Lung microvascular endothelial cell (primary cell): ENCODE data around the gene REST. TPM values are rescaled to one million over a fixed set of nuclear protein-coding genes. Genes with fewer than 3 reads are reported as not detected.
"Not testable (repeated sequence)": the region's sequence is repeated elsewhere in the genome, so short reads cannot be mapped to it uniquely, and the experiment has no call there.

ENCODE experiments used
- DNase-seq, 2 donors: peaks; one replicate each; pipeline versions ENCODE4 v3.0.0 to v3.0.0-alpha.2; 2010; ENCODE audit warnings: low read depth in 2 of 2
- total RNA-seq: library from RNA; depleted of rRNA; stranded (reverse); fragments of >200 nt; gene quantifications from 2 replicates; pipeline ENCODE4 v1.2.1, GENCODE V29; 2014

REST gene
- total RNA-seq, 1 donor from 2014 or later = 25.0 TPM

DNA sequence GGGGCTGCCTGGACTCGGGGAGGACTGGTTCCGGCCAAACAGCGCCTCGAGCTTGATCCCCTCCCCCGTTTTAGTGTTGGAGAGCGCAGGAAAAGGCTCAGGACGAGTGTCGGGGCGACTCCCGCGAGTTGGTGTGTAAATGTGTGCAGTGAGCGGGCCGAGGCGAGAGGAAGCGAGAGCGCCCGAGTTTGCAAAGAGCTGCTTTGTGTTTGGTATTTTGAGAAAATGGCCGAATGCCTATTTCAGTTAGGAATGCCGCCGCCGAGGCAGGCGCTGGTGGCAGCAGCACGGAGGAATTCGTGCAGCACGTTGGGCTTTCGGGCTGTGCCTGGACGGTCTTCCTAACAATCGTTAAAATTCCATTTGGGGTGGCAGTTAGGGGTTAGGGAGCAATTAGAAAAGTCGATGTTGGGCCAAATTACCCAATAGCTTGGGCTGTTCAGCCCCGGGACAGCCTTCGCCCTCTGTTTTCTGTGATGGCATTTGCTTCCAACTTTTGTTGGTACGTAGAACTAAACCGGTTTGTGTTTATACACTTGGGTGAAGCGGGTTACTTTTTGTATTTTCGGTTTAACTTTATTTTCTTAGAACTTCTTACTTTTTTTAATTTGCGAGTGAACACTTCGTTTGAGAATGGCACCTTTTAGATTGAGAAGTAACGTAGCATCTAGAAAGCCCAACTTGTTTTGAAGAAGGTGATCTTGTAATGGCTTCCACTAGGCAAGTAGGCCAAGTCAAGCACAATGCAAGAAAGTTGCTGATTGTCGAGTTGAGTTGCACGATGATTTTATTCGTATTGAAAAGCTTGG is 1.6 kb downstream of the REST start:
- DNase-seq = peak; percentile 58 to 61

DNA sequence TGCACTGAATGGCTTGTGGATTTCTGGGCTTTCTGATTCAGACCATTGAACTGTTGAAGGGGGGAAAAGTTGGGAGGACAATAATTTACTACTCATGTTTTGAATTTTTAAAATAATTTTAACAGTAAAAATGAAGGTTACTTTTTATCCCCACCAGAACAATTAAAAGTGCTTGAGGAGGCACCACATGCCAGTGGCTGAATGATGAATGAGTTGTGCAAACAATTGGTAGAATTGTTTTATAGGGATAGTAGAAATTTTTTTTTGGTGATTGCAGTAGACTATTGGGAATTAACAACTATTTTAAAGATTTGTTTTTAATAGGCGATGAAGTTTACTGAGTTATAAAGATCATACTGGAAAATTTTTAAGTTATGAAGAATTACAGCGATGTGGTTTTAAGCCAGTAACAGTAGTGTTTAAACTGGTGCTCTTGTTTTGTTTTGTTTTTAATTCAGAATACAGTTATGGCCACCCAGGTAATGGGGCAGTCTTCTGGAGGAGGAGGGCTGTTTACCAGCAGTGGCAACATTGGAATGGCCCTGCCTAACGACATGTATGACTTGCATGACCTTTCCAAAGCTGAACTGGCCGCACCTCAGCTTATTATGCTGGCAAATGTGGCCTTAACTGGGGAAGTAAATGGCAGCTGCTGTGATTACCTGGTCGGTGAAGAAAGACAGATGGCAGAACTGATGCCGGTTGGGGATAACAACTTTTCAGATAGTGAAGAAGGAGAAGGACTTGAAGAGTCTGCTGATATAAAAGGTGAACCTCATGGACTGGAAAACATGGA is 2.7 kb downstream of the REST start:
- DNase-seq = no peak

DNA sequence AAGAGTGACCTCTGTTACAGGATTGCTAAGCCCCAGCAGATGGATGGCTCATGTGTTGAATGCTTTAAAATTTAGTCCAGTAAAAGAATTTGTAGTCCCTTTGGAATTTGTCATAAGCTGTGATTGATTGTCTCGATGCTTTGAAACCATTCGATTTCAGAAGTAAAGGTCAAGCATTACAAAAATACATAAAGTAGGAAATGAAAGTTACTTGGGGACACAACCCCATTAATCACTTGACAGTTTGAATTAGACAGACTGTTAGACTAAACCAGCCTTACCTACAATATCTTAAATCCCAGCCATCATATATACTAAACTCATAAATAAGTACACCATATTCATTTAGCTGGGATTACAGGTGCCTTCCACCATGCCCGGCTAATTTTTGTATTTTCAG is 6.6 kb downstream of the REST start:
- peak in 1 of 2 donors; percentile 8 for DNase-seq

DNA sequence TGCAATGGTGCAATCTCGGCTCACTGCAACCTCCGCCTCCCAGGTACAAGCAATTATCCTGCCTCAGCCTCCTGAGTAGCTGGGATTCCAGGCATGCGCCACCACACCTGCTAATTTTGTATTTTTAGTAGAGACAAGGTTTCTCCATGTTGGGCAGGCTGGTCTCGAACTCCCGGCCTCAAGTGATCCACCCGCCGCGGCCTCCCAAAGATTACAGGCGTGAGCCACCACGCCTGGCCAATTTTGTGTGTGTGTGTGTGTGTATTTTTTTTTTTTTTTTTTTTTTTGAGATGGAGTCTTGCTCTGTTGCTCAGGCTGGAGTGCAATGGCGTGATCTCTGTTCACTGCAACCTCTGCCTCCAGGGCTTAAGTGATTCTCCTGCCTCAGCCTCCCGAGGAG is 7.3 kb downstream of the REST start:
- not testable (repeated sequence) for DNase-seq

DNA sequence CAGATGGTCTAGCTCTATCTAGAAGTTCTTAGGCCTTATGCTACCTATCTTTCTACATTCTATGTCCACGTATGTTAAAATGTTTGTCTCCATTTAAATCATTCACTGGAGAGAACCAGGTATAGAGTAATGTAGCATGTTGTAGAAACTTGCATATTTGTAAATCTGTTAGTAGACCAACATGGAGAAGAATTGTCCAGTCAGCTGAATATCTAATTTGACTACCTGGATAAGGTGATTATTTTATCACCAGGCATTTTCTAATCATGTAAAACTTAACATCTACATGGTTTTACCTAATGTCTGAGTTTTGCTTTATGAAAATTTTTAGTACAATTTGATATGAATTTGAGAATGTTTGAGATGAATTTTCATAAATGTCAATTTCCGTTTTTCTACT is 19.5 kb downstream of the REST start:
- no peak for DNase-seq

DNA sequence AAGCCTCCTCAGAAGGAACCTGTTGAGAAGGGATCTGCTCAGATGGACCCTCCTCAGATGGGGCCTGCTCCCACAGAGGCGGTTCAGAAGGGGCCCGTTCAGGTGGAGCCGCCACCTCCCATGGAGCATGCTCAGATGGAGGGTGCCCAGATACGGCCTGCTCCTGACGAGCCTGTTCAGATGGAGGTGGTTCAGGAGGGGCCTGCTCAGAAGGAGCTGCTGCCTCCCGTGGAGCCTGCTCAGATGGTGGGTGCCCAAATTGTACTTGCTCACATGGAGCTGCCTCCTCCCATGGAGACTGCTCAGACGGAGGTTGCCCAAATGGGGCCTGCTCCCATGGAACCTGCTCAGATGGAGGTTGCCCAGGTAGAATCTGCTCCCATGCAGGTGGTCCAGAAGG is 22.9 kb downstream of the REST start:
- no peak for DNase-seq

DNA sequence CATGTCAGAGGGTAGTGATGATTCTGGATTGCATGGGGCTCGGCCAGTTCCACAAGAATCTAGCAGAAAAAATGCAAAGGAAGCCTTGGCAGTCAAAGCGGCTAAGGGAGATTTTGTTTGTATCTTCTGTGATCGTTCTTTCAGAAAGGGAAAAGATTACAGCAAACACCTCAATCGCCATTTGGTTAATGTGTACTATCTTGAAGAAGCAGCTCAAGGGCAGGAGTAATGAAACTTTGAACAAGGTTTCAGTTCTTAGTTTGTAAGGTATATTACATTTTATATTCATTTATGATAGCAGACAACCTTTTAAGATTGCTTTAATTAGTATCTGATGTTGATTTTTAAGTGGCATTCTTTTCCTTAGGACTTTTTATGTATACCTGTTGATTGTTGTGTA is 24.2 kb downstream of the REST start:
- DNase-seq = no peak

DNA sequence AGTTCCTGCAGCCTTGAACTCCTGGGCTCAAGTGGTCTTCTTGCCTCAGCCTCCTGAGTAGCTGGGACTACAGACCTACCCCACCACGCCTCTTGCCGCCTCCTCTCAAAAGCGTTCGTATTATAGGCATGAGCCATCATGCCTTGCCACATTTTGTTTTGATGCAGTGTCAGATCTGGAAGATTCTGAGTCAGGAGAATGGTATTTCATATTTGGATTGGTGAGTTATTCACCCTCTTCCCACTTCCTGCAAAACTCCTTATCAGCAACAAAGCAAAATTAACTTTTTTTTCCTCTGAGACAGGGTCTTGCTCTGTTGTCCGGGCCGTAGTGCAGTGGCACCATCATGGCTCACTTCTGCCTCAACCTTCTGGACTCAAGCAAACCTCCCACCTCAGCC is 29.6 kb downstream of the REST start:
- peak in 1 of 2 donors; percentile 76 for DNase-seq

DNA sequence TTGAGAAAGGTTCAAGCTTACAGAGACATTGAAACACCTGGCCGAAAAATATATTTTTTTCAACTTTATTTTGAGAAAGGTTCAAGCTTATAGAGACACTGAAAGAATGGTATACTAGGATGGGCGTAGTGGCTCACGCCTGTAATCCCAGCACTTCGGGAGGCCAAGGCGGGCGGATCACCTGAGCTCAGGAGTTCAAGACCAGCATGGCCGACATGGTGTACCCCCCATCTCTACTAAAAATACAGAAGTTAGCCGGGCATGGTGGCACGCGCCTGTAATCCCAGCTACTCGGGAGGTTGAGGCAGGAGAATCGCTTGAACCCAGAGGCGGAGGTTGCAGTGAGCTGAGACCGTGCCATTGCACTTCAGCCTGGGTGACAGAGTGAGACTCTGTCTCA is 32.1 kb downstream of the REST start:
- not testable (repeated sequence) for DNase-seq

DNA sequence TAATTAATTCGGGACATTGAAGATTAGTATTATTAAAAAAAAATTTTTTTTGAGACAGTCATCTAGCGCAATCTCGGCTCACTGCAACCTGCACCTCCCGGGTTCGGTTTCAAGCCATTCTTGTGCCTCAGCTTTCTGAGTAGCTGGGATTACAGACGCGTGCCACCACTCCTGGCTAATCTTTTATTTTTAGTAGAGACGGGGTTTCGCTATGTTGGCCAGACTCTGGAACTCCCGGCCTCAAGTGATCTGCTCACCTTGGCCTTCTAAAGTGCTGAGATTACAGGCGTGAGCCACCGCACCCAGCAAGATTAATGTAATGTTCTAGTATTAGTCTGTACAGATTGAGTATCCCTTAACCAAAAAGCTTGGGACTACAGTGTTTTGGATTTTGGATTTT is 32.7 kb downstream of the REST start:
- DNase-seq = no peak

DNA sequence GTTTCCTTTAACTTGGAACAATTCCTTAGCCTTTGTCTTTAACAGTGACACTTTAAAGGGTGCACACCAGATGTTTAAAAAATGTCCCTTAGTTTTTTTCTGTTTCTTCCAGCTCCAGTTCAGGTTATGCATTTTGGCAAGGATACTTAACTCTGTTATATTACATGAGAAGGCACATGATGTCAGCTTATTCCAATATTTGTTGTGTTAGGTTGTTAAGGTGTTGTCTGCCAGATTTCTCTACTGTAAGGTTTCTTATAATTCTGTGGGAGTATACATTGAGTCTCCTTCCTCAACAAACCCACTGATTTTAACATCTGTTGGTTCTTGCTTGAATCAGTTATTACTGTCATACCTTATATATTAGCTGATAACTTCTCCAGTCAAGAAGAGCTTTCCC is 33.3 kb downstream of the REST start:
- no peak for DNase-seq

DNA sequence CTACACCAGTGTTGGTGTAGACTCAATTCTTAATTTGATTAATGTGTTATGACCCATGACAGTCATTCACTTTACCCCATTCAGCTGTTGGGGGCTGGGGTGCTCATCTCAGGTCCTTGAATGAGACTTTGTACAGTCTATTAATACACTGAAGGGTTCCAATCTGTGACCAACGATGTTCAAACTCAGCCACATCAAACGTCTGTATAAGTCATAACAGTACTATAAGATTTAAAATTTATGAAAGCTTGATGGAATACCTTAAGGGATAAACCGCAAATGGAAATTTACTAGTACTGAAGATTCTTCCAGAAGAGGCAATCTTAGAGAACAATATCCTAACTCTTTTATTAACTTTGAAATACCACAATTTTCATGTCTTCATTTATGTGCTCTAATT is 33.7 kb downstream of the REST start:
- no peak for DNase-seq

DNA sequence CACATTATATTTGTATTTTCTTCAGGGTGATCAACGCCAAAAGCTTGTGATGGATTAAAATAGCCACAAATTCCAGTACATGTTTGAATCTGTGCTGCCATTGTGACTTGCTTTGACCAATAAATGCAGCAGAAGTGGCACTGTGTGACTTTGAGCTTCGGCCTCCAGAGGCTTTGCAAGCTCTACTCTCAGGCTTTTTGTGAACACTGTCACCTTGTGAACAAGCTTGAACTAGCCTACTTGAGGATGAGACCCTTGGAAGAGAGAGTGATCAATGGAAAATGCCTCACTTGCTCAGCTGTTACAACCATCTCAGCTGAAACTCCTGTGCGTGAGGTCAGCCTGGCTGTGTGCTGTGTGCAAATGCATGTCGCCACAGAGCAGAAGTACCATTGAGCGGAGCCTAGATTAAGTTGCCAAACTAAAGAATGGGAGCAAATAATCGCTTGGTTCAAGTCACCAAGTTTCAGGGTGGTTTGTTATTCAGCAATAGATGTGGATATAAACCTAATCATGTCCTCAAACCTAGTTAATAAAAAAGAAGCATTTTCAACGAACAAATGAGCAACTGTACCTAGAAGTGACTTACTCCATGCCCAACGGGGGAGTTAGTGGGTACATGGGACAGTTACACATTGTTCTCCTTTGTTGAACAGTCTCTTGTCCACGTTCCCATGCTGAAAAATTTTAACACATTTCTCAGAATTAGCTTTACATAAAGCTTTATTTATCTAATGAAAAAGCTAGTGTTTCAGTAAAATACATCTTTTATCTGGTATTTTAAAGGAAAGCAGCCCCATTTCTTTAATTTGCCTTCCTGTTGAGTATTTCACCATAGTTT is 46.2 kb downstream of the REST start:
- no peak for DNase-seq

DNA sequence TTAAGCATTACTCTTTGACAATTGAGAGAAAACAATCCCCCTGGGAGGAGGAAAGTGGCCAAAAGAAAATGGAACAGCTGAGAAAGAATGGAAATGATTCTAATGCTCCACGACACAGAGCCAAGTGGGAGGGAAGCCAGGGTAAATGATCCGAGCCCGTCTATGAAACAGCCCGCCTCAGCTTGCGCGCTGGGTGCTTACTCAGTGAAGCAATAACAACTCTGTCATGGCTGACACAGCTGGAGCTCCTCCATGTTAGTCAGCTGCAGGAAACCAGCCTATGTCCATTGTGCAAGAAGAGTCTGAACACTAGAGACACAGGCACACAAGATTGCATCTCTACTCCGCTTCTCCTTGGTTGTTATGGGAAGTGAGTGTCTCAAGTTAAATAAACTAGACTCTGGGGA is 50.4 kb downstream of the REST start:
- peak; percentile 92 to 95 for DNase-seq

DNA sequence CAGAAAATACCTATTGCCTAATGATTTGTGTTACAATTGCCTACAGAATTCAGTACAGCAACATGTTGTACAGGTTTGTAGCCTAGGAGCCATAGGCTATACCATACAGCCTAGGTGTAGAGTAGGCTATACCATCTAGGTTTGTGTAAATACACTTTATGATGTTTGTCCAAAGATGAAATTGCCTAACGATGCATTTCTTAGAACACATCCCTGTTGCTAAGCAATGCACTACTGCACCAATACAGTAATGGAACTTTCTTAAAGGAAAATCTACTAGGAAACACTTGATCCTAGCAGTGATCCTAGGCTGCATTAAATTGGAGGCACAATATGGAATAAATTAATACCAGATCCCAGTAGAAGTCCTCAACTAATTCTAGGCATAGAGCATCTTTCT is 51.4 kb downstream of the REST start:
- no peak for DNase-seq

DNA sequence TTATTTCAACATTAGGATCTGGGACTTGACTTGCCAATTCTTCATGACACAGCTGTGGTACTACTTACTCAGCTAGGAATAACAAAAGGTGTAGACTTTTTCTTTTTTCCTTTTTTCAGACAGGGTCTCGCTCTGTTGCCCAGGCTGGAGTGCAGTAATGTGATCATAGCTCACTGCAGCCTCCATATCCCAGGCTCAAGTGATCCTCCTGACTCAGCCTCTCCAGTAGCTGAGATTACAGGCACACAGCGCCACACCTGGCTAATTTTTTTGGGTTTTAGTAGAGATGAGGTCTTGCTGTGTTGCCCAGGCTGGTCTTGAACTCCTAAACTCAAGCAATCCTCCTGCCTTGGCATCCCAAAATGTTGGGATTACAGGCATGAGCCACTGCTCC is 53.4 kb downstream of the REST start:
- DNase-seq = no peak

DNA sequence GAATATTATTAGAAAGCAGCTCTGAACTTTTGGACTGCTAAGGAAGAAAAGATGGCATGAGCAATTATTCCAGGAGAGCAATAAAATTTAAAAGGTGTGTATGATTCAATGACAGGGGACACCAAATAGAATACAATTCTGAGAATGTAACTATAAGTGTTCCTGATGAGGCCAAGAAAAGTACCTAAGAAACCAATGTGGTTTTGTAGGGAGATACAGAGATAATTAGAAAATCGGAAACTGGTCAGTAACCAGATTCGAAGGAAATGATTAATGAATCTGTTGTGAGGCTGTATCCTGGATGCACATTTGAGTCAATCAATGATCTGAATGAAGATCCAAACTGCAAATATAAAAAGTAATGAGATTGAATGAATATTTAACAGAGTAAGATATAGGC is 63.7 kb downstream of the REST start:
- no peak for DNase-seq

DNA sequence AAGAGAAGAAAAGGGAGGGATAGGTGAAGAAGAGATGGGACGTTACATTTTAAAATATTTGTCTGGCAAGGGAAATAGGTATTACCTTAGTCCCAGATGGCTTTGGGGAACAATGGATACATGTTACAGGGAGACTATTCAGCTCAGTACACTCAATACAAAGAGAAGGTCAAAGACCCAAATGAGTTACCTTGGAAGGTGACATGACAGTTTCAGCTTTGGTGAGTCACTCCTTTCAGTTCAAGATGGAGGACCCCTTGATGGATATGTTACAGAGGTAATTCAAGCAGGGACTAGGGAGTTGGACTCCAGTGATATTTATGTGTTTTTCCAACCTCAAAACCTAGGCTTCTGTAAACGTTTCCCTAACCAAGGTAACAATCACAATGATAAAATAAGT is 64.7 kb downstream of the REST start:
- DNase-seq = no peak

DNA sequence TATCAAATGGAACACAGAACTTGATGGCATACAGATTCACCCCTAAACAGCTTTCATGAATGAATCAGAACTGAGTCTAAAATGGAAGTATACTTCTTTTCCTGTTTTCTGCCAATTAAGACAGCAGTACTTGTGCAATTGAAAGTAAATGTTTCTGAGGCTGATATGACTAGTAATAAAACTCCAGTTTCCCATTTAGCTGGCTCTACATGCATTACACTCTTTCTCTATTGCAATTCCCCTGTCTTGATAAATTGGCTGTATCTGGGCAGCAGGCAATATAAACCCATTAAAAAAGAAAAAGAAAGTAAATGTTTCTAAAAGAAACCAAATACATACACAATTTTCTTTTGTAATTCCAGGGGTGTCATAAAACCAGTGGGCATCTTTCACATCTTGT is 65.1 kb downstream of the REST start:
- DNase-seq = no peak

DNA sequence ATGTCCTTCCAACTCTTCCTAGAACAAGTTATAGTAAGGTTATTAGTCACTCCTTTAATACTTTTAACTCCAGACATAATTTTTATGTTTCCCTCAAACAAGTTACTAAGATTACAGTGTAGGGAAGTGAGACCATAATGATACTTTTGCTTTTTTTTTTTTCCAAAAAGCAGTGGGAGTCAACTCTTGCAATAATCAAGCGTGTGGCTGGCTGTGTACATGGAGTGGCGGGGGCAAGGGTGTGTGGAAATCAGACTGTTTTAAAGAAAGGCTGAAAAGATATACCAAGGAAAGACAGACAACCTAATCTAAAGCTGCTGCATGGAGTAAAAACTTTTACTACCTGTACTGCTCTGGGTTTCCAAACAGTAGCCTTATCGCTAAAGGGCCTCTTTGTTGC is 65.6 kb downstream of the REST start:
- DNase-seq = no peak

DNA sequence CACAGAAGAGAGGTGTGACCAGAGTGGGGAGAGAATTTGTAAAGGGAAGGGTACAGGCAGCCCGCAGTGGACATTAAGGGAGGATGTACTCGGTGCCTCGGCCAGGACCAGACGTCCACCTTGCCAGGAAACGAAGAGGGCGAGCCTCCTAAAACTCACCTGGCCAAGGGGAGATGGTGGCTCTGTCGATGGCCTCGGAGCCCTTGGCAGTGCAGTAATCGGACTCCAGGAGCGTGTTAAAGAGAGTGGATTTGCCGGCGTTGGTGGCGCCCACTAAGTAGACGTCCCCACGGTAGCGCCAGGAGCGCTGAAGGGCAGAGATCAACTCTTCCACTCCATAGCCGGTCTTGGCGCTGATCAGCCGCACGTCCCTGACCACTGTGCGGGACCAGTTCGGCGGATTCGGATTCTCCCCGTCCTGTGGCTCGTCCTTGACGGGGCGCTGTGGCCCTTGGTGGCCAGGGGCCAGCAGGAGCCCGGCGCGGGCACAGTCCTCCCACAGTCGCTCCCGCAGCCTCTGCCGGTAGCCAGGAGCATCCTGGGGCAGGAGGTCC is 68.7 kb downstream of the REST start:
- DNase-seq = peak; percentile 16 to 30

DNA sequence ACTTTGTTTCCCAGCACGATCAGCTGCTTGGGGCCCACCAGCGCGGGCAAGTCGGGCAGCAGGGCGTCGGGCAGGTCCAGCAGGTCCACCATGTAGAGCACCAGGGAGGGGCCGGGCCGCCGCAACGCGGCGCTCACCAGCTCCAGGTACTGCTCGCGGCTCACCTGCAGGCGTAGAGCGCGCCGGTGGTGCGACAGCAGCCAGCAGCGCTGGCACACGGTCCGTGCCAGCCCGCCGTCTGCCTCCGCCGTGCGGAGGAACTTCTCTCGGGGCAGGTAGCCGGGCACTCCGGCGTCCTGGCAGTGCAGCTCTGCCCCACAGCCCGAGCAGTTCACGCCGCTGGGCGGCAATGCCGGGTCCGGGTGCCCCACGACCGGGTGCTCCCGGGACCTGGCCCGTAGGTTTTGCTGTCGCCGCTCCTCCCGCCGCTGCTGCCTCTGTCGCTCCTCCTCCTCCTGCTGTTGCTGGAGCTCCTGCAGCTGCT is 69.2 kb downstream of the REST start:
- peak in 1 of 2 donors; percentile 46 for DNase-seq
